GM12878 (cell line): ENCODE data around the gene SAGE1. TPM values are rescaled to one million over a fixed set of nuclear protein-coding genes. Genes with fewer than 3 reads are reported as not detected.
"Not testable (repeated sequence)": the region's sequence is repeated elsewhere in the genome, so short reads cannot be mapped to it uniquely, and the experiment has no call there.

Experiments
- ATAC-seq: fragments of 200-7000 bp; cut with Tn5 transposase; 3 replicates; pipeline ENCODE4 v1.9.1; 2020; ENCODE audit warnings: mild to moderate bottlenecking, moderate library complexity
- BruUV-seq: library from RNA; stranded (reverse); fragments of 400-500 nt; replicated peaks from 2 replicates; lab custom pipeline; 2021; lab: Mats Ljungman, UMichigan
- CTCF ChIA-PET: fragments of 300-600 bp; sonication (Branson Sonifier 250); formaldehyde crosslinking; extraction: SDS; loops from one replicate; lab custom pipeline; 2021; ENCODE audit warnings: inconsistent platforms; lab: Yijun Ruan, JAX
- POLR2A ChIA-PET: fragments of 350-600 bp; formaldehyde crosslinking; extraction: SDS; loops from one replicate; lab custom pipeline; 2021; ENCODE audit warnings: inconsistent platforms; lab: Charles Lee
- RAD21 ChIA-PET: fragments of 300-600 bp; sonication (Branson Sonifier 250); formaldehyde crosslinking; loops from one replicate; lab custom pipeline; 2023; ENCODE audit warnings: antibody characterized with exemption; ENCODE audit not compliant: unreplicated experiment; lab: Charles Lee
- SMC1A ChIA-PET: fragments of 300-600 bp; sonication (Branson Sonifier 250); formaldehyde crosslinking; loops from one replicate; lab custom pipeline; 2023; ENCODE audit not compliant: unreplicated experiment, uncharacterized antibody; lab: Charles Lee
- DNase-seq: peaks from one replicate; pipeline ENCODE4 v3.0.0-alpha.2; 2011; ENCODE audit warnings: low read depth, low spot score
- FAIRE-seq: peaks from 3 replicates; lab custom pipeline; 2011; peaks lifted over from hg19 to GRCh38; lab: Jason Lieb, UNC
- H2AFZ ChIP-seq: 2 replicates; pipeline ENCODE4 v1.6.0; 2011; ENCODE audit warnings: low read depth, low read length, control low read depth; ENCODE audit not compliant: control insufficient read depth
- H3K27ac ChIP-seq: 2 replicates; pipeline ENCODE4 v1.5.1; 2011; ENCODE audit warnings: control low read depth; ENCODE audit not compliant: control insufficient read depth, insufficient read depth
- H3K27me3 ChIP-seq, 2 experiments: replicated peaks in 1 of 2; 2 replicates each; pipeline versions ENCODE4 v1.6.0 to v1.6.1; 2011; ENCODE audit warnings: low read length in 1 of 2; ENCODE audit not compliant: control insufficient read depth in 2 of 2, insufficient read depth in 2 of 2
- H3K36me3 ChIP-seq, 2 experiments: 2 replicates each; pipeline ENCODE4 v1.5.1; 2011; ENCODE audit warnings: low read length in 1 of 2; ENCODE audit not compliant: control insufficient read depth in 2 of 2, insufficient read depth in 2 of 2
- H3K4me1 ChIP-seq: 2 replicates; pipeline ENCODE4 v1.6.1; 2011; ENCODE audit warnings: mild to moderate bottlenecking, low read length, moderate library complexity, mixed read lengths; ENCODE audit not compliant: control insufficient read depth, insufficient read depth
- H3K4me2 ChIP-seq: 2 replicates; pipeline ENCODE4 v1.6.0; 2011; ENCODE audit warnings: control low read depth; ENCODE audit not compliant: control insufficient read depth, insufficient read depth
- H3K4me3 ChIP-seq: fragments of 200-600 bp; sonication (generic); 2 replicates; pipeline ENCODE4 v1.5.1; 2016
- H3K79me2 ChIP-seq: 2 replicates; pipeline ENCODE4 v1.6.0; 2011; ENCODE audit warnings: low read length; ENCODE audit not compliant: control insufficient read depth, insufficient read depth
- H3K9ac ChIP-seq: 2 replicates; pipeline ENCODE4 v1.8.0; 2011; ENCODE audit warnings: low read length, control low read depth, mixed read lengths; ENCODE audit not compliant: control insufficient read depth, insufficient read depth
- H3K9me3 ChIP-seq: replicated peaks from 3 replicates; pipeline ENCODE4 v1.5.1; 2011; ENCODE audit warnings: mild to moderate bottlenecking, low read length; ENCODE audit not compliant: control insufficient read depth, insufficient read depth
- H4K20me1 ChIP-seq: 2 replicates; pipeline ENCODE4 v1.6.0; 2011; ENCODE audit not compliant: control insufficient read depth, insufficient read depth
- WGBS: methylation state at CpG from one replicate; pipeline ENCODE4 v1.1.6; 2016; ENCODE audit warnings: low lambda C conversion rate; ENCODE audit not compliant: insufficient replicate concordance, insufficient coverage; ENCODE audit errors: missing lambda C conversion rate; 5-methylcytosine and 5-hydroxymethylcytosine counted together
- in situ Hi-C: fragments of 300-500 bp; cut with MboI; formaldehyde crosslinking; loops from 9 replicates; pipeline ENCODE4 v1.14.3; 2018; ENCODE audit warnings: mixed read lengths
- intact Hi-C: fragments of 100-400 bp; cut with micrococcal nuclease; formaldehyde crosslinking; loops from one replicate; pipeline ENCODE4 v1.14.2; 2022; ENCODE audit not compliant: unreplicated experiment
- polyA plus RNA-seq, 11 experiments: library from polyadenylated mRNA; depleted of rRNA in 4 of 11; unstranded in 6 of 11; stranded (reverse) in 5 of 11; fragments of >200 nt; fragmentation: Nextera tagmentation in 4 of 11; fragmentation: Illumina TruSeq in 1 of 11; extraction: Ambion mirVana in 4 of 11; extraction: Trizol in 1 of 11; gene quantifications; 1 replicate in 1 of 11; 2 replicates in 10 of 11; pipeline versions ENCODE4 v1.2.1 to v1.2.3, GENCODE V29; 2011 to 2016; ENCODE audit warnings: inconsistent platforms in 2 of 11, missing spikeins in 2 of 11, low read depth in 1 of 11
- total RNA-seq, 4 experiments: library from RNA; depleted of rRNA in 3 of 4; stranded (reverse); fragments of >200 nt in 3 of 4; fragmentation: Illumina TruSeq in 1 of 4; extraction: Trizol in 1 of 4; gene quantifications; 2 replicates each; pipeline versions ENCODE4 v1.2.1 to v1.2.3, GENCODE V29; 2013 to 2021

SAGE1 gene
- total and polyA plus RNA-seq, 10 of the 15 experiments (the other 5 are each of a cell fraction or from before 2014, with no cell fraction given), result 0.03 to 0.08 TPM; not detected in 8

DNA sequence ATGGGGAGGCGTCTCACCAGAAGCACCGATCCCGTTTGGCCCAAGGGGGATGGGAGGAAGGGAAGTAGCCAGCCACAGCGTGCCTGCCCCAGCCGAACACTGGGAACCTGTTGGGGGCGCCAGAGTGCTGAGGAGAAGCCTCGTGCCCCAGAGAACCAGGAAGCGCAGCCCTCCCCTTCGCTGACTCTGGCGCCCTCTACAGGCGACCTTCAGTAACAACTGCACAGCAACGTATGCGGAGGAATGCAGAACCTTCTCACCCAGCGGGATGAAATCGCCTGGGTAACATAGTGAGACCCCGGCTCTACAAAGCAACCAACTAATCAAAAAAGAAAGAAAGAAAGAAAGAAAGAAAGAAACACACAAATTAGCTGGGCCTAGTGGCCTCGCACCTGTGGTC, 21.8 kb upstream of the SAGE1 start, which contains the start of gene CT45A9:
CT45A9 (minus strand) TSS at position 101 of the 400 bp plus-strand sequence. CDS start 3,751 bp downstream, outside the sequence.
- ATAC-seq, DNase-seq, H3K9me3 ChIP-seq, H3K27me3 ChIP-seq, BruUV-seq, H3K9ac ChIP-seq, CTCF ChIA-PET, H3K4me1 ChIP-seq, H3K27ac ChIP-seq, in situ Hi-C loops, POLR2A ChIA-PET, H3K79me2 ChIP-seq, H2AFZ ChIP-seq, RAD21 ChIA-PET, FAIRE-seq, H4K20me1 ChIP-seq, SMC1A ChIA-PET, H3K4me3 ChIP-seq, H3K4me2 ChIP-seq, intact Hi-C loops, H3K36me3 ChIP-seq: not testable (repeated sequence)
- WGBS, result no CpG with 5 or more reads among the region's 17 CpGs

GRCh38 chrX:135882741-135883140, 10.8 kb upstream of the SAGE1 start:
- in situ Hi-C loops, H3K4me3 ChIP-seq, BruUV-seq, H3K9ac ChIP-seq, intact Hi-C loops, SMC1A ChIA-PET, H3K27ac ChIP-seq, H2AFZ ChIP-seq, DNase-seq, H3K36me3 ChIP-seq, FAIRE-seq, ATAC-seq, CTCF ChIA-PET, H3K4me1 ChIP-seq, H4K20me1 ChIP-seq, H3K9me3 ChIP-seq, H3K4me2 ChIP-seq, POLR2A ChIA-PET, H3K27me3 ChIP-seq, RAD21 ChIA-PET, H3K79me2 ChIP-seq: not testable (repeated sequence)
- WGBS, result 0% methylated on average over 4 of the region's 5 CpGs

DNA sequence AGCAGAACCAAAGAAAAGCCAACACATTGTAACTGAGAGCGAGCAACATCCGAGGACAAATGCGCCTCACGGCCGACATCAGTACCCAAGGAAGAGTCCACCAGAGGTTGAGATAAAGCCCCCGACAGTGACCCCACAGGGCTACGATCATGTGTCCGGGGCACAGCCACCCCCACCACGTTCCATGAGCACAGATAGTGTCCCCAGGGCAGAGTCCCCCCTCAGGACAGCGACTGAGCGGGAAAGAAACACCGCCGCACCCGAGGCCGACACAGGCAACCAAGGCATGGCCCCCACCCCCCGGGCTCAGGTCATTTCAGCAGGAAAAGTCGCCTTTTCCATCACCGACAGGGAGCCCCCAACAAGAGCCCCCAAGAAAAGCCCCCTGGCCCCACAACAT, 5.3 kb upstream of the SAGE1 start:
- RAD21 ChIA-PET, BruUV-seq, FAIRE-seq, H3K36me3 ChIP-seq, H3K27ac ChIP-seq, CTCF ChIA-PET, ATAC-seq, POLR2A ChIA-PET, H3K4me2 ChIP-seq, H4K20me1 ChIP-seq, intact Hi-C loops, H3K9ac ChIP-seq, H3K27me3 ChIP-seq, DNase-seq, H3K9me3 ChIP-seq, H3K4me1 ChIP-seq, H3K4me3 ChIP-seq, SMC1A ChIA-PET, H2AFZ ChIP-seq, H3K79me2 ChIP-seq, in situ Hi-C loops: not testable (repeated sequence)
- 73% methylated on average over 11 of the region's 18 CpGs for WGBS
